K562 (cell line): Measurements from ENCODE around the gene C3. TPM values are rescaled to one million over a fixed set of nuclear protein-coding genes. Genes with fewer than 3 reads are reported as not detected.

Experiments used
- ARID2 ChIP-seq: fragments of 450-650 bp; IDR thresholded peaks from 2 replicates; pipeline ENCODE4 v1.6.1; 2017; ENCODE audit warnings: antibody characterized with exemption, mild to moderate bottlenecking
- STAG1 ChIP-seq: sonication (generic); formaldehyde crosslinking; IDR thresholded peaks from 2 replicates; pipeline ENCODE4 v1.5.0; 2020; ENCODE audit warnings: missing genetic modification reagents, borderline replicate concordance
- polyA plus RNA-seq, 8 experiments: library from polyadenylated mRNA; depleted of rRNA in 4 of 8; stranded (reverse) in 5 of 8; unstranded in 3 of 8; fragments of >200 nt; fragmentation: Nextera tagmentation in 2 of 8; fragmentation: Illumina TruSeq in 1 of 8; extraction: Ambion mirVana in 2 of 8; extraction: Trizol in 1 of 8; gene quantifications; 2 replicates each; pipeline versions ENCODE4 v1.2.1 to v1.2.3, GENCODE V29; 2011 to 2014; ENCODE audit warnings: inconsistent platforms in 1 of 8, missing spikeins in 1 of 8
- total RNA-seq, 7 experiments: library from RNA; depleted of rRNA in 6 of 7; stranded (reverse); fragments of >200 nt in 6 of 7; fragmentation: Illumina TruSeq in 2 of 7; extraction: Trizol in 2 of 7; gene quantifications; 2 replicates each; pipeline versions ENCODE4 v1.2.1 to v1.2.3, GENCODE V29; 2011 to 2021; ENCODE audit warnings: low replicate concordance in 1 of 7
- TF ChIP-seq, protein P1 (sequence below): fragments of 450-650 bp; formaldehyde crosslinking; IDR thresholded peaks from 2 replicates; pipeline ENCODE4 v1.4.0; 2020; ENCODE audit warnings: mild to moderate bottlenecking, mixed read lengths
- TF ChIP-seq, protein P2 (sequence below): fragments of 450-650 bp; formaldehyde crosslinking; IDR thresholded peaks from 2 replicates; pipeline ENCODE4 v1.4.0; 2020; ENCODE audit warnings: mild to moderate bottlenecking, moderate library complexity

C3 gene
- total and polyA plus RNA-seq, 9 of the 15 experiments (the other 6 are each of a cell fraction or from before 2014, with no cell fraction given) = 0.59 to 10.6 (median 2.2) TPM

DNA sequence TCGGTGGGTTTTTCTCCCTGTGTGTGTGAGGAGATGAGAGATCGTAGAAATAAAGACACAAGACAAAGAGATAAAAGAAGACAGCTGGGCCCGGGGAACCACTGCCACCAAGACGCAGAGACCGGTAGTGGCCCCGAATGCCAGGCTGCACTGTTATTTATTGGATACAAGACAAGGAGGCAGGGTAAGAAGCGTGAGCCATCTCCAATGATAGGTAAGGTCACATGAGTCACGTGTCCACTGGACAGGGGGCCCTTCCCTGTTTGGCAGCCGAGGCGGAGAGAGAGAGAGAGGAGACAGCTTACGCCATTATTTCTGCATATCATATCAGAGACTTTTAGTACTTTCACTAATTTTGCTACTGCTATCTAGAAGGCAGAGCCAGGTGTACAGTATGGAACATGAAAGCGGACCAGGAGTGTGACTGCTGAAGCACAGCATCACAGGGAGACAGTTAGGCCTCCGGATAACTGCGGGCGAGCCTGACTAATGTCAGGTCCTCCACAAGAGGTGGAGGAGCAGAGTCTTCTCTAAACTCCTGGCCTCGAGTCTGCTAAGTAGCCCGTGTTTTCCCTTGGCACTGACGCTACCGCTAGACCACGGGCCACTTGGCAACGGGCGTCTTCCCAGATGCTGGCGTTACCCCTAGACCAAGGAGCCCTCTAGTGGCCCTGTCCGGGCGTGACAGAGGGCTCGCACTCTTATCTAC lies 87.5 kb downstream of the C3 start (continued):
- TF ChIP-seq, protein P1, sequence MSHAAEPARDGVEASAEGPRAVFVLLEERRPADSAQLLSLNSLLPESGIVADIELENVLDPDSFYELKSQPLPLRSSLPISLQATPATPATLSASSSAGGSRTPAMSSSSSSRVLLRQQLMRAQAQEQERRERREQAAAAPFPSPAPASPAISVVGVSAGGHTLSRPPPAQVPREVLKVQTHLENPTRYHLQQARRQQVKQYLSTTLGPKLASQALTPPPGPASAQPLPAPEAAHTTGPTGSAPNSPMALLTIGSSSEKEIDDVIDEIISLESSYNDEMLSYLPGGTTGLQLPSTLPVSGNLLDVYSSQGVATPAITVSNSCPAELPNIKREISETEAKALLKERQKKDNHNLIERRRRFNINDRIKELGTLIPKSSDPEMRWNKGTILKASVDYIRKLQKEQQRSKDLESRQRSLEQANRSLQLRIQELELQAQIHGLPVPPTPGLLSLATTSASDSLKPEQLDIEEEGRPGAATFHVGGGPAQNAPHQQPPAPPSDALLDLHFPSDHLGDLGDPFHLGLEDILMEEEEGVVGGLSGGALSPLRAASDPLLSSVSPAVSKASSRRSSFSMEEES = peak; percentile 47
- TF ChIP-seq, protein P2, sequence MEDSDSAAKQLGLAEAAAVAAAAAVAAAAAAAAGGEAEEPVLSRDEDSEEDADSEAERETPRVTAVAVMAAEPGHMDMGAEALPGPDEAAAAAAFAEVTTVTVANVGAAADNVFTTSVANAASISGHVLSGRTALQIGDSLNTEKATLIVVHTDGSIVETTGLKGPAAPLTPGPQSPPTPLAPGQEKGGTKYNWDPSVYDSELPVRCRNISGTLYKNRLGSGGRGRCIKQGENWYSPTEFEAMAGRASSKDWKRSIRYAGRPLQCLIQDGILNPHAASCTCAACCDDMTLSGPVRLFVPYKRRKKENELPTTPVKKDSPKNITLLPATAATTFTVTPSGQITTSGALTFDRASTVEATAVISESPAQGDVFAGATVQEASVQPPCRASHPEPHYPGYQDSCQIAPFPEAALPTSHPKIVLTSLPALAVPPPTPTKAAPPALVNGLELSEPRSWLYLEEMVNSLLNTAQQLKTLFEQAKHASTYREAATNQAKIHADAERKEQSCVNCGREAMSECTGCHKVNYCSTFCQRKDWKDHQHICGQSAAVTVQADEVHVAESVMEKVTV (CRISPR knock-in tag) = peak; percentile 74
- TF ChIP-seq STAG1 (CRISPR knock-in tag) (peak; percentile 14; the same call in 1 of the 2 replicates), ARID2 (0 out of 2 replicates have a peak, but pooled peaks have one; percentile 26)
